ENCODE measurements around the gene TBC1D22A.

The TBC1D22A gene

GRCh38 chr22:46936378-46936903 lies 174.0 kb downstream of the TBC1D22A start:
- Histone ChIP-seq H3K4me3 (no peak overlapping the region), H3K27ac (no peak overlapping the region)
- DNase-seq (ENCODE audit: low spot score): no peak
- TF ChIP-seq CTCF (IDR thresholded peaks at IDR 0.05): no peak

- no peak for TF ChIP-seq CTCF (IDR thresholded peaks at IDR 0.05)
- Histone ChIP-seq H3K4me3 (no peak overlapping the region), H3K27ac (no peak overlapping the region)
- DNase-seq (ENCODE audit: low spot score): no peak
These were observed 174.7 kb downstream of the TBC1D22A start for GRCh38 chr22:46937185-46937584.

GRCh38 chr22:46937939-46938338 lies 175.5 kb downstream of the TBC1D22A start:
- TF ChIP-seq CTCF (IDR thresholded peaks at IDR 0.05): no peak
- no peak overlapping the region for H3K4me3 ChIP-seq
- DNase-seq (ENCODE audit: low spot score): no peak
- H3K27ac ChIP-seq: no peak overlapping the region

GRCh38 chr22:46941968-46942798 lies 179.7 kb downstream of the TBC1D22A start:
- no peak for DNase-seq (ENCODE audit: low spot score)
- TF ChIP-seq CTCF (IDR thresholded peaks at IDR 0.05): no peak
- Histone ChIP-seq H3K27ac (peak overlapping the region in 1 of 2 donors; percentile 61), H3K4me3 (no peak overlapping the region)

GRCh38 chr22:46942799-46943785 lies 180.6 kb downstream of the TBC1D22A start:
- Histone ChIP-seq H3K27ac (peak overlapping the region in 1 of 2 donors; percentile 61), H3K4me3 (no peak overlapping the region)
- TF ChIP-seq CTCF (IDR thresholded peaks at IDR 0.05): no peak
- DNase-seq (ENCODE audit: low spot score): no peak

GRCh38 chr22:46945481-46945880 lies 183.0 kb downstream of the TBC1D22A start:
- no peak for TF ChIP-seq CTCF (IDR thresholded peaks at IDR 0.05)
- DNase-seq (ENCODE audit: low spot score): no peak
- Histone ChIP-seq H3K27ac (no peak overlapping the region), H3K4me3 (no peak overlapping the region)
